GM19239 (cell line): Measurements from ENCODE around the gene FIGNL2.
"Not testable (repeated sequence)": the region's sequence is repeated elsewhere in the genome, so short reads cannot be mapped to it uniquely, and the experiment has no call there.

Source experiments
- DNase-seq: peaks from one replicate; pipeline ENCODE4 v3.0.0; 2011; ENCODE audit warnings: low spot score; ENCODE audit not compliant: insufficient read length
- FAIRE-seq: peaks from 2 replicates; lab custom pipeline; 2011; peaks lifted over from hg19 to GRCh38; lab: Jason Lieb, UNC

Gene FIGNL2

DNA sequence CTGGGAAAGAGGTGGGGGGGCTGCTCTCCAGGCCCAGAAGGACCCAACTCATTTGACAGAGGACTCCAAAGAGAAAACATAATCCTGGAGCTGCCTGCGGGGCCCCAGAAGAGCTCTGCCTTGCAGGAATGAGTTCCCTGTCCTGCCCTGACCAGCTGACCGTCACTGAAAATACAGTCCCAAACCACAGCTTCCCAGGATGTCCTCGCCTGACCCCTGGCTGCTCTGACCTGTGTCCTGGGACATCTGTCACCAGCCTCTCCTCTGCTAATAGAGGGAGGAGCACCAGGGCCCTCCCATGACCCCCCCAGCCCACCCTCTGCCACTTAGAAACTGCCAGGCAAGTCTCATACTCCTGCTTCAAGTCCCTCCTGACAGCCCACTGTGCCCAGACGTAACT is 9.8 kb downstream of the FIGNL2 start:
- no peak for FAIRE-seq
- DNase-seq = no peak

DNA sequence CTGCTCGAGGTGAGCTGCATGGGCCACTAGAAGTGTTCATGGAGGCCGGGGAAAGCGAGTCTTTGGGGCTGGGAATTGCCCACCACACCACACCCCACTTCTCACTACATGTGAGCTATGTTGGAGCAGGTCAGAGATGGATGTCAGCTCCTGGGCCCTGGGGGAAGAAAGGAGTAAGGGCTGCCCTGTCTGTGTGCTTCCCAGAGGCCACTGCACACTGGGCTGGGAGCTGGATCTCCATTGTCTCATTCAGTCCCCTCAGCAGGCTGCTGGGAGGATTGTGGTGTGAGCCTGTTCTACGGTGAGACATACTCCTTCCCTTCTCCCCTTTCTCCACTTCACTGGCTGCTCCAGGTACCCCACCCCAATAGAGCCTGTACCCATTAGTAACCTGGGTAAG is 10.5 kb downstream of the FIGNL2 start:
- FAIRE-seq (no peak), DNase-seq (no peak)

DNA sequence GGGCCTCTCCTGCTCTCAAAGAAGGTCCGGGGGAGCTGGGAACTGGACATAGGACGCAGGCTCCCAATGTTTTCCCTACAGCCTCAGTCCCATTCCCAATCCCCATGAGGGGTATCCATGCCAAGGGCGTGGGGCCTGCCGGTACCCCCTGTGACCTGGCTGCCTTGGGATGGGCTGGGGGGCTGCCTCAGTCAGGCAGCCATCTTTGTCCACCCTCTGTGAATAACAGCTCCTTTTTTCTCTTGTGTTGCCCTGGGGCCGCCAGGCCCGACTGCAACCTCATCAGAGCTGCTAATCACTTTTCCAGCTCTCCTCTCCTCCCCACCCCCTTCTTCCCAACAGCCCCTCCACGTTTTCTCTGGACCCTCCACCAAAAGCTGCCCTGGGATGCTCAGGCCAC is 11.2 kb downstream of the FIGNL2 start:
- DNase-seq = no peak
- no peak for FAIRE-seq

DNA sequence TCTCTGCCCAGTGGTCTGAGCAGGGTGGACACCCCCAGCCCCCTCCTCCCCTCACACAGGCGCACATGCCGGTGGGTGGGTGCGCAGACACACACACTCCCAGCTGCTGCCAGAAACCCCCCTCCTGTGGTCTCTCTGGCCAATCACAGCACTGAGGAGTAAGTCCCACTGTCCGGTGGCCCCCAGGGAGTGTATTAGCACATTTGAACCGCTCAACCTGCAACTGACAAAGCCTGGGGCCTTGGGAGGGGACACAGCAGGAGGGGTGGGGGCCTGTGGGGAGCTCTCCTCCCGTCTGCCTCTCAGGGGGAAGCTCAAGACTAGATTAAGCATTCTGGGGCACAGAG is 11.7 kb downstream of the FIGNL2 start:
- FAIRE-seq = no peak
- DNase-seq = no peak

DNA sequence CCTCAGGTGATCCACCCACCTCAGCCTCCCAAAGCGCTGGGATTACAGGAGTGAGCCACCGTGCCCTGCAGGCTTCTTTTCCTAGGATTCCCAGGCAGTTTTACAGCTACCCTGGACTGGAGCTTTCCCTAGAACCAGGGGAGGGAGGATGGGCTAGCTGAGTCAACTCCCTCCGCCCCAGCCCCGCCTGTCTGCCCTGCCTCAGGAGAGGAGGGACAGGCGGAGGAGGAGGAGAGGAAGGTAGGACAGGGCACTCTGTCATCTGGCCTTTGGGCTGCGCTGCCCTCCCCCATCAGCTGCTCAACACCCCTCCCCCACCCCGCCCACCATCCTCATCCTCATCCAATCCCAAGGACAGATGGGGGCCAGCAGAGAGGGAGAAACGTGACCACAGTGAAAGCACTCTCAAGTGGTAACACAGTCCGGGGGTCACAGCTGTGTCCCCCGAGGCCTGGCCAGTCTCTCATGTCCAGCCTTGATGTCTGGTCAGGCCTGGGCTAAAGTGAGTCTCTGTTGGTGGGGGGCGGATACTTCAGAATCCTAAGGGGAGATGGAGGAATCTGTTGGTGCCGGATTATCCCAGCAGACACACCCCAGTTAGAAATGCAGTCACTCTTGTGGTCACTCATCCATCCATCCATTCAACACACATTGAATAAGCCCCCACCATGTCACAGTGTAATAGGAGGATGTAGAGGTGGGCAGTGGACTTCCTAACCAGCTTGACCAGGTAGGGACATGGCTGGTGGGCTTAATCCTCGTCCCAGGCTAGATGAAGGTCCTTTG is 12.3 kb downstream of the FIGNL2 start:
- DNase-seq (no peak), FAIRE-seq (no peak)

DNA sequence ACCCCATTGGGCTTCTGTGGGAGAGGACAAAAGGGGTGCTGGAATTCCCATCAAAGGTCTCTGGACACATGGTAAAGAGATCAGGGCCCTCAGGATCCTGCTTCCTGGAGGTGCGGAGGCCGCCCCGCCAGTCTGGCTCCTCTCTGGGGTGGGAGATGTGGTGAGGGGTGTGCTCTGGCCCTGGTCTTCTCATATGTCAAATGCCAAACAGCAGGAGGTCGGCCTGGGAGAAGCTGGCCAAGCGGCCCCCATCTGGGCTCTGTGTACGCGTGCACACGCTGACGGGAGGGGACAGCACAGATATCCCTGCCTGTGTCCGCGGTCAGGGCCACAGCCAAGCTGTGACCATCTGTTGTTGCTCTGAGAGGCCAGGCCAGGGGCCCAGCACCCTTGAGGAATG is 14.1 kb downstream of the FIGNL2 start:
- FAIRE-seq (no peak), DNase-seq (no peak)

DNA sequence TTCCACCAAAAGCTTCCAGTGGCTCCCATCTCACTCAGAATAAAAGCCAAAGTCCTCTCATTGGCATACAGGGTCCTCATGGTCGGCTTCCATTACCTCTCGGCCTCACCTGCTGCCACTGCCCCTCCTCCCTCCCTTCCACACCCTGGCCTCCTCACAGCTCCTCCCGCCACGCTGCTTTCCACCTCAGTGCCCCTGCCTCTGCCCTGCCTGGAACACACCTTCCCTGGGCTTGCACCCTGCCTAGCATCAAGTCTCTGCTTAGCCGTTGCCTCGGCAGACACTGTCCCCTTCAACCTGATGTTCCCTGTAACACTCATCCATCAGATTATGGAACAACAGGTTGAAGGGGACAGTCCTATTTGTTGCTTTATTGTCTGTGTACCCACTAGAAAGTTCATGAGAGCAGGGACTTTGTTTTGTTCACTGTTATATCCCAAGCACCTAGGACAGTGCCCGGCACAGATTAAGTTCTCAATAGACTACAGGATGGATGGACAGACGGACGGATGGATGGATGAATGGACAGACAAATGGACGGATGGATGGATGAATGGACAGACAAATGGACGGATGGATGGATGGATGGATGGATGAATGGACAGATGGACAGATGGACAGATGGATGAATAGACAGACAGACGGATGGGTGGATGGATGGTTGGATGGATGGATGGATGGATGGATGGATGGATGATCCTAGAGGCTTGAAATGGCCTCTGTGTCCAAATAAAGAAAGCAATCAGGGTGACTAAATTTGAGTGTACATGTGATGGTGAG is 14.9 kb downstream of the FIGNL2 start:
- DNase-seq (no peak), FAIRE-seq (no peak)

DNA sequence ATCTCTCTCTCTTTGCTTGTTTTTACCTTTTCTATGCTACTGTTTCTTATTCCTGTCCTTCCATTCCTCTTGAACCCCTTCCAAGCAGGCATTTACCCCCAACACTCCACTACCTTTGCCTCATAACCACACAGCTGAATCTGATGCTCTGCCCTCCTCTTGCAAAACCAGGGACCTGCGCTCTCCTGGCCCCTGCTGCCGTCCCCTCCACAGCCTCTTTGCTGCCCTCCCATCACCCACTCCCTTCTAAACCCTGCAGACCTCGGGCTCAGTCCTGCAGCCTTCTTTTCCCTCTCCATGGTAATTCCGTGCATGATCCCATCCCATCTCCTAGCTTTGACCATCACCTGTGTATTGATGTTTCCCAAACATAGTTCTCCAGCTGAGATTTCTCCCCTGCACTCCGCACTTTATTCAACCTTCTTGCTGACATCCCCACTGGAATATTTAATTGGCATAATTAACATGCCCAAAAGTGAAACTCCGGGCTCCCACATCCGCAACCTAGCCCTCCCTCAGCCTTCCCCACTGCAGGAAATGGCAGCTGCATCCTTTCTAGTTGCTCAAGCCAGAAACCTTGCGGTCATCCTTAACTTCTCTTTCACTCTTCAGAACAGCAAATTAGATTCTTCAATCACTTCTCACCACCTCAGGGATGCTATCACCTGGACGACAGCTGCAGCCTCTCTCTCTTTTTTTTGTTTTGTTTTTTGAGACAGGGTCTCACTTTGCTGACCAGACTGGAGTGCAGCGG is 16.0 kb downstream of the FIGNL2 start:
- no peak for DNase-seq
- no peak for FAIRE-seq

DNA sequence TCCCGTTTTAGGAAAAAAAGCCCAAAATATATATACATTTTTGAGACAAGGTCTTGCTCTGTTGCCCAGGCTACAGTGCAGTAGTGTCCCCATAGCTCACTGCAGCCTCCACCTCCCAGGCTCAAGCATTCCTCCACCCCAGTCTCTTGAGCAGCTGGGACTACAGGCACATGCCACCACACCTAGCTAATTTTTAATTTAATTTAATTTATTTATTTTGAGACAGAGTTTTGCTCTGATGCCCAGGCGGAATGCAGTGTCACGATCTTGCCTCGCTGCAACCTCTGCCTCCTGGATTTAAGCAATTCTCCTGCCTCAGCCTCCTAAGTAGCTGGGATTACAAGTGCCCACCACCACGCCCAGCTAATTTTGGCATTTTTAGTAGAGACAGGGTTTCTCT is 16.7 kb downstream of the FIGNL2 start:
- not testable (repeated sequence) for FAIRE-seq, DNase-seq

DNA sequence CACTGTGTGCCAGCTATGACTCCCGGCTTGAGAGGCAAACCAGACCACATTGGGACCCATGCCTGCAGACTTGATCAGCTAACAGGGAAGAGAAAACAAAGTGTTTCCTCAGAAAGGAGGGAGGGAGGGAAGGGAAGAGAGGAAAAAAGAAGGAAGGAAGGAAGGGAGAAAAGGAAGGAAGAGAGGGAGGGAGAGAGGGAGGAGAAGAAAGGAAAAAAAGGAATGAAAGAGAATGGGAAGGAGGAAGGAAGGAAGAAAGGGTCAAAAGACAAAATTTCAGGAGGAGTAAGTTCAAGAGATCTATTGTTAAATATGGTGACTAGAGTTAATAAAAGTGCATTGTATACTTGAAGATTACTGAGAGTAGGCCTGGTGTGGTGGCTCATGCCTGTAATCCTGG is 18.9 kb downstream of the FIGNL2 start:
- FAIRE-seq = no peak
- DNase-seq = no peak

DNA sequence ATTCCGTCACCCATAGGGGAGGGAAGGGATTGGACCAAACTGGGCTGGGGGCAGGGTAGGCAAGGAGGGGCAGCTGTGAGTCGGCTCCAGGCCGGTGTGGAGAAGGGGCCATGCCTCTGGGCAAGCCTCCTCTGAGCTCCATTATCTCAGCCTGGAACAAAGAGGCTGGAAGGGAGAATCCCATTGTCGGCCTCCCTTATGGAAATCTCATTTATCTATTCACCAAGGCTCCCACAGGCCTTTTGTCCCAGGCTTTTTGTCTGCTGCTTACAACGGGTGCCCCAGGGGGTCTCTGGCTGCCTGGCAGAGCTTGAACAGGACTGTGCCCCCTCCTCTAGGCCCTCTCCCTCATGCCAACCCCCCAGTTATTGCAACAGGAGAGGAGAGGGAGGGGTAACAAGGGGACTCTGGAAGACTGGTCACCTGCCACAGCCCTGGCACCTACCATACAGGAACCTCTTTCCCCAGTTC is 19.5 kb downstream of the FIGNL2 start:
- DNase-seq = no peak
- no peak for FAIRE-seq

DNA sequence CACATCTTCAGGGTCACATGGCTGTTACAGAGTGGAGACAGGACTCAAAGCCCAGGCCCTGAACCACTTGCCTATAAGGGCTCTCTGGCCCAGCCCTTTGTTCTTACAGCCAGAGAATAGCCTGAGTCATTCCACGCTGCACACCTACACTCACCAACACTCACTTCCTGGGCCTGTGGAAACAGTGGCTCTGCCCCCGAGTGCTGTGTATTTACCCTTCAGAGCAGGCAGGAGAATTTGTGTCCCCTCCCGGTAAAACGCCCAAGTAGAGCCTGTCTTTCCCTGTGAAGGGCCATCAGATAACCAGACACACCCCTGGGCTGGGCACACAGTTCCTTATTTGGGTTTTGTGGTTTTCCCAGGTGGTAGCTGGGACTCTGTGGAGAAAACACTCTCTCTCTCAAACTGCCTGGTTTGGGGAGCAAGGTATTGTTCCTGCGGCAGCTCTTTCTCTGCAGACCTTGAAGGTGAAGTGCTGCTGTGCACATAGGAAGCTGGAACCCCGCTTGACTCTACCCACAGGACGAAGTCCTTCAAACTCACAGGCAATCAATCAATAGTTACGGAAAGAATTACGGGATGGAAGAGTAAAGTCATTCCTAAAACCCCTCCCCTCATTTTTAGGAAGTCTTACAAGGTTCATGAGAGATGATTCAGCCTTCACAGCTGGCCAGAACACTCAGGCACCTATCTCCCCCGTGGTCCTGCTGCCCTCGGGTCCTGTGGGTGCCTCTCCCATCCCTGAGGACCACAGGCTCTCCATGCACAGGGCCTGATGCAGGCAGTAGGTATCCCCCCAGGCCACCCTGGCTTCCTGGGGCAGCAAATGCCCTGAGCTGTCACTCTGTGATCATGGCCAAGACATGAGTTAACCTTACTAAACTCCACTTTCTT is 20.3 kb downstream of the FIGNL2 start:
- FAIRE-seq (no peak), DNase-seq (no peak)

DNA sequence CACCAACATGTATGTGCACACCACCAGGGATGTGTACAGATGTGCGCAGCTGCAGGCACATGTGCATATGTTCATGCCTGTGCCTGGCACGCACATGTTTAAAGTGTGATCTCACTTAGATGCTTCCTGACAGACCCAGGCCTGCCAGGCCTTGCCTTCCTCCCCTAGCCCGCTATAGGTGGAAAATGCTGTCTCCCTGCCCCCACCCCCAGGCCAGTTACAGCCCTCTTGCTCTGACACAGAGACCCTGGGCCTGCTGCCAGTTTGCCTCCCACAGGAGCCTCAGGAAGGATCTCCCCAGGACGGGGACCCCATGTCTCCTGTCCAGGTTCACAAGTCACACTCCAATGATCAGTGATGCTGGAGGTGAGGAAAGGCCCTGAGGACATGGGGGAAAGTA is 21.6 kb downstream of the FIGNL2 start:
- DNase-seq (no peak), FAIRE-seq (no peak)

DNA sequence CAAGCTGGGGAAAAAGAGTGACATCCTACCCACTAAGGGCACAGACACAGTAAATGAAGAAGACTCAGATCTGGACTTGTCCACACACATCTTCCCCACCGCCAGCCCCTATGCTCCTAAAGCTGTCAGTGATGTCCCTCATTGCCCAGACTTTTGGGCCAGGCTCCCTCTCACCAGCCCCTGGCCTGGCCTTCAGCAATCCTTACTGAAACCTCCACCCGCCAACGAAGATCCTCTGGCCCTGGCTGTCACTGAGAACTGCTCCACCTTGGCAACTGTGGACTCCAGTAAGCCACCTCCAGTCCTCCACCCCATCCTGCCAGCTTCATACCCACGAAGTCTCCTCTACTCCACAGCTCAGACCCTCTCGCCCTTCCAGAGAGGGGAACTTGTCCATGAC is 23.3 kb downstream of the FIGNL2 start:
- DNase-seq = no peak
- FAIRE-seq = no peak

DNA sequence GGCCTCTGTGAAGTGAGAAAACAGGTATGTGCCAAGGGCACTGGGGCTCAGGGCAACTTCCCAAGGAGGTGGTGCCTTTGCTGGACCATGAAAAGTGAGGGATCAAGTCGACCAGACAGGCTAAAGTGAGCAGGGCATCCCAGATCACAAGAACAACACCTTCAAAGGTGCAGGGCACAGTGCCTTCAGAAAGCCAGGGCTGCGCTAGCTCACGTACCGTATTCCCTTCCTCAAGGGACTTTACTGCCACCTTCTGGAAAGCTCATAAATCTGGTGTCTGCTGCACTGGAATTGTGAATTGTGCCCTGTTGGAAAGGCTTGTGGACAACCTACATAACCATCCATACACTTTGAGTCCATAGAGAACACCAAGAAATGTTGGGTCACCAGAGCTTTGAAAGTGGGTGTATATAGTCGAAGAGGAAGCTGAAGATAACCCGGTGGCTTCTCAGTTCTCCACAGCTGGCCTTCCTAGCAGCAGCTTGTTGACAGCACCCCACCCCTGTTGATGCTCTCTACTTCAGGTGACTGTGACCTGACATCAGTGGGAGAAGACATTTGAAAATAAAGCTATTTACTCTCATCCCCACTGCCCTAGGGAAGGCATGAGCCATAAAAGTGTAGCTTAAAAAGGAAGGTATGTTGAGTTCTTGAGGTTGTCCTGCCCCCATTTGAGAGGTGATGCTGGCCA is 24.5 kb downstream of the FIGNL2 start:
- DNase-seq (no peak), FAIRE-seq (no peak)

DNA sequence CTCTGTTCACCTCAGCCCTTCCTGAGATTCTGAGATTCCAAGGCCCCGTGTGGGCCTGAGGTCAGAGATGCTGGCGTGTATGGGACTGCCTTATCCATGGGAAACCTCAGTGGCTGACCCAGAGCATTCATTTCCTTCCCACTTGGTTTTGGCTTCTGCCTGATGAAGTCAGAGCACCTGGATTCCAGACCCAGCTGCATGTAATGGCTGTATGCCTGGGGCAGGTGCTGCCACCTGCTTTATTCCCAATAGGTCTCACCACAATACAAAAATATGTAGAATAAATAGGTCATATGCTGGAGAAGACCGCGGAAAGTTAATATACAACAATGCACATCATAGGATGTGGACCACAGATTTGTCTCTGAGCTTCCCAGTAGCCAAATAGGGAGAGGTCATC is 25.6 kb downstream of the FIGNL2 start:
- no peak for DNase-seq
- FAIRE-seq = no peak

DNA sequence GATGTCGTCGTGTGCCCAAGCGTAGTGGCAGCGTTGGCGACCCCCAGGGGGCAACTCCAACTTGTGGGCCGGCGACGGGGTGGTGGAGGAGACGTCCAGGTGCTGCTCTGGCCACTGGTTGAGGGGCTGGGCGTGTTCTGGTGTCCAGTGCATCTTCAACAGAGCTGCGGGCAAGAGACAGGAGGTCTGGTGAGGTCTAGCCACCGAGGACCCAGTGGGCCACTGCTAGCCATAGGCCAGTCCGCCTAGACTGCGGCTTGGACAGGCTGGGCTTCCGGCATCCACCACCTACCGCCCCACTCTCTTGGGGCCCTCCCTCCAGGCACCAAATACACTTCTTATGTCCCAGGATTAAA is 26.3 kb downstream of the FIGNL2 start:
- FAIRE-seq = no peak
- DNase-seq = no peak

DNA sequence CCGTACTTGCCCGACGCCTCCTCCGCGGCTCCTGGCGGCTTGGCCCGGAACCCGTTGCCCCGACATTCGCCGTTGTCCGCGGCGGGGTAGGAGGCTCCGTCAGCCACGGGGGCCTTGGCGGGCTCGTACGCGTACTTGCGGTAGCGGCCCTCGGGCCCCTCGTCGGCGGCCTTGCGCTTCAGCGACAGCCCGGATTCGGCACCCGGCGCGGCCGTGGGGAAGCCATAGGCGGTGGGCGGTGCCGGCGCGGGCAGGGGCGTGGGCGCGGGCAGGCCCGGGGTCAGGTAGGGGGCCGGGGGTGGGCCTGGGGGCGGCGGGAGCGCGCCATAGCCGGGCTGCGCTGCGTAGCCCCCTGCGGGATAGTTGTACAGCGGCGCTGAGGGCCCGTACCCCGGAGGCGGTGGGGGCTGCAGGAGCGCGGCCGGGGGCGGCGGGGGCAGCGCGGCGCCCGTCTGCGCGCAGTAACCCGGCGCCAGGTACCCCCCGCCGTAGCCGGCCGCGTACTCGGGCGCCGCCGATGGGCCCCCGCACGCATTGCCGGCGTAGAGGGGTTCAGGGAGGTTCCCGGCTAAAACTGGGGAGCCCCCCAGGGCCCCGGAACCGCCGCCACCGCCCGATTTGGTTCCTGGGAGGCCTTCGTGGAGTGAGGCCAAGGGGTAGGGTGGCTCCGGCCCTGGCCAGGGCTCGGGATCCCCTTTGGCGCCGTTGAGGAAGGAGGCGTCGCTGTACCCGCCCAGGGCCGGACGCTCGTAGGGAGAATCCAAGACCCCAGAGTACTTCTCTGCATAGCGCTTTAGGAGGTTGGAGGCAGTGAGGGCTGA is 26.9 kb downstream of the FIGNL2 start:
- DNase-seq (no peak), FAIRE-seq (no peak)
